Suprapubic skin (tissue), 4 donors: Measurements from ENCODE around the gene RUNX1. TPM values are rescaled to one million over a fixed set of nuclear protein-coding genes. Genes with fewer than 3 reads are reported as not detected.

Experiments
- DNase-seq, 2 donors: peaks; one replicate each; pipeline ENCODE4 v3.0.0-alpha.2; 2019; ENCODE audit warnings: low spot score in 2 of 2
- H3K27ac ChIP-seq: fragments of 200-600 bp; sonication (generic); one replicate; pipeline ENCODE4 v1.5.1; 2019
- H3K27me3 ChIP-seq: fragments of 200-600 bp; sonication (generic); one replicate; pipeline ENCODE4 v1.5.1; 2019
- H3K36me3 ChIP-seq: fragments of 200-600 bp; sonication (generic); one replicate; pipeline ENCODE4 v1.5.1; 2019
- H3K4me1 ChIP-seq: fragments of 200-600 bp; sonication (generic); one replicate; pipeline ENCODE4 v1.5.1; 2019
- H3K4me3 ChIP-seq: fragments of 200-600 bp; sonication (generic); one replicate; pipeline ENCODE4 v1.5.1; 2019; ENCODE audit warnings: mild to moderate bottlenecking
- H3K9me3 ChIP-seq: fragments of 200-600 bp; sonication (generic); one replicate; pipeline ENCODE4 v1.5.1; 2019
- CTCF ChIP-seq, 2 donors: fragments of 200-600 bp in 1 of 2; fragments of 450-650 bp in 1 of 2; sonication (generic) in 1 of 2; IDR thresholded peaks; one replicate each; pipeline ENCODE4 v1.5.1; 2016 to 2019; ENCODE audit warnings: antibody characterized with exemption in 2 of 2, mild to moderate bottlenecking in 1 of 2, moderate library complexity in 1 of 2
- EP300 ChIP-seq: sonication (generic); formaldehyde crosslinking; IDR thresholded peaks from one replicate; pipeline ENCODE4 v1.6.1; 2017; ENCODE audit warnings: antibody characterized with exemption
- POLR2A ChIP-seq, 2 donors: fragments of 450-650 bp; IDR thresholded peaks; one replicate each; pipeline ENCODE4 v1.6.1; 2017; ENCODE audit warnings: antibody characterized with exemption in 2 of 2, mild to moderate bottlenecking in 2 of 2, moderate library complexity in 2 of 2
- POLR2AphosphoS5 ChIP-seq, 3 donors: sonication (generic); formaldehyde crosslinking; IDR thresholded peaks; one replicate each; pipeline ENCODE4 v1.6.1; 2017; ENCODE audit warnings: antibody characterized with exemption in 3 of 3
- WGBS: methylation state at CpG from one replicate; pipeline ENCODE4 v1.1.5; 2018; 5-methylcytosine and 5-hydroxymethylcytosine counted together
- total RNA-seq, 4 donors: library from RNA; depleted of rRNA; stranded (reverse); fragments of >200 nt; gene quantifications; one replicate each; pipeline ENCODE4 v1.1.0, GENCODE V29; 2016

RUNX1 gene
- total RNA-seq, 4 donors from 2014 or later, result 15.4 to 26.7 (median 20.5) TPM

GRCh38 chr21:34889676-34890469, 159.2 kb downstream of the RUNX1 start:
- TF ChIP-seq POLR2AphosphoS5 (IDR thresholded peaks at IDR 0.05) (peak in 1 of 3 donors; percentile 24), CTCF (IDR thresholded peaks at IDR 0.05) (peak; percentile 79 to 93), EP300 (no peak), POLR2A (IDR thresholded peaks at IDR 0.05) (peak in 1 of 2 donors; percentile 14)
- no peaks in the 10 kb centered on the region for H3K36me3 ChIP-seq
- peak overlapping the region; percentile 84 for H3K4me3 ChIP-seq
- peaks cover 48% of the 10 kb centered on the region for H3K4me1 ChIP-seq
- peaks cover 26% of the 10 kb centered on the region for H3K27me3 ChIP-seq
- H3K9me3 ChIP-seq, result no peaks in the 10 kb centered on the region
- DNase-seq, result peak in 1 of 2 donors; percentile 88
- 20% methylated on average over 1 of the region's 98 CpGs for WGBS
- peak overlapping the region; percentile 96 for H3K27ac ChIP-seq

- H3K9me3 ChIP-seq, result no peaks in the 10 kb centered on the region
- H3K27me3 ChIP-seq, result peaks cover 27% of the 10 kb centered on the region
- TF ChIP-seq POLR2AphosphoS5 (IDR thresholded peaks at IDR 0.05) (no peak), EP300 (no peak), CTCF (IDR thresholded peaks at IDR 0.05) (no peak), POLR2A (IDR thresholded peaks at IDR 0.05) (no peak)
- H3K27ac ChIP-seq, result peak overlapping the region; percentile 96
- H3K4me1 ChIP-seq, result peaks cover 48% of the 10 kb centered on the region
- DNase-seq, result no peak
- 0% methylated on average over 2 of the region's 45 CpGs for WGBS
- peak overlapping the region; percentile 84 for H3K4me3 ChIP-seq
- no peaks in the 10 kb centered on the region for H3K36me3 ChIP-seq
Observed at GRCh38 chr21:34889320-34889675, 159.8 kb downstream of the RUNX1 start.

- peak in 2 of 3 donors; percentile 29 to 71 for TF ChIP-seq POLR2AphosphoS5 (IDR thresholded peaks at IDR 0.05)
- no peak for TF ChIP-seq EP300
- TF ChIP-seq CTCF (IDR thresholded peaks at IDR 0.05), result no peak
- peak; percentile 58 to 96 for TF ChIP-seq POLR2A (IDR thresholded peaks at IDR 0.05)
- Histone ChIP-seq H3K27ac (peak overlapping the region; percentile 96), H3K36me3 (no peaks in the 10 kb centered on the region), H3K4me1 (peaks cover 51% of the 10 kb centered on the region), H3K9me3 (no peaks in the 10 kb centered on the region), H3K4me3 (peak overlapping the region; percentile 84), H3K27me3 (peaks cover 24% of the 10 kb centered on the region)
- WGBS, result under 1% methylated on average over 27 of the region's 96 CpGs
- DNase-seq, result peak; percentile 95 to 97
Observed at GRCh38 chr21:34888569-34889319, 160.4 kb downstream of the RUNX1 start.

- peaks cover 51% of the 10 kb centered on the region for H3K4me1 ChIP-seq
- peak overlapping the region; percentile 84 for H3K4me3 ChIP-seq
- no peaks in the 10 kb centered on the region for H3K9me3 ChIP-seq
- no peaks in the 10 kb centered on the region for H3K36me3 ChIP-seq
- peak; percentile 89 to 90 for DNase-seq
- H3K27me3 ChIP-seq, result peaks cover 24% of the 10 kb centered on the region
- H3K27ac ChIP-seq, result peak overlapping the region; percentile 96
- whole genome bisulfite sequencing, result under 1% methylated on average over 22 of the region's 40 CpGs
- no peak for TF ChIP-seq CTCF (IDR thresholded peaks at IDR 0.05)
- peak in 2 of 3 donors; percentile 26 to 77 for TF ChIP-seq POLR2AphosphoS5 (IDR thresholded peaks at IDR 0.05)
Observed at GRCh38 chr21:34887725-34888568, 161.2 kb downstream of the RUNX1 start.
